GM19043 (cell line): ENCODE data around the gene PPP4R3B.

ENCODE experiments used
- ATAC-seq: cut with Tn5 transposase; IDR thresholded peaks from one replicate; pipeline ENCODE4 v1.9.1; 2021; ENCODE audit warnings: low read depth; ENCODE audit not compliant: unreplicated experiment

Gene PPP4R3B

GRCh38 chr2:55519938-55520885, 97.2 kb downstream of the PPP4R3B start:
- no peak for ATAC-seq

- ATAC-seq, result peak; percentile 4
Observed at GRCh38 chr2:55518841-55519165, 98.6 kb downstream of the PPP4R3B start.

DNA sequence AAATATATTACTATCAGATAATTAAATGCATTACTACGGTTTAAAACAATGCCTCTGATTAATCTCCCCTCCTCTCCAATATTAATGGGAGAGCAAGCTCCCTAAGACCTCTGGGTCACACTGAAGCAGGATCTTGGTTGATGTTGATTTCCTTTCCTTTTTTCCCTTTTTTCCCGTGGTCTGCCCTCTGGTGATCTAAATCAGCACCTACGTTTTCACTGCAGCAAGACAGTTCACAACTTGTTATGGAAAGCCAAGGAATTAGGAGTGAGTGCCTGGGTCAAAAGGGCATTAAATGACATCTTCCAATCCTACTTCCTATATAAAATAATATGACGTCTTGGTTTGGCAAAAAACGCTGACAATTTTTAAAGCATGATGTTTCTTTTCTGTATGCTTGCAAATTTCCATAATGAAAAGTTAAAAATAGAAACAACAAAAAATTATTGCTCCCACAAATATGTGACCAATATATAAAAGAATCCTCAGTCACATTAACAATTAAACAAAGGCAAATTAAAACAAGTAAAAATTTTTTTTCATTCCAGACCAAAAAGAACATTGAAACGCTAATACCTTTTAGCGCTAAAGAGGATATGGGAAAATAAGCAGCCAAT, 105.8 kb downstream of the PPP4R3B start:
- no peak for ATAC-seq

DNA sequence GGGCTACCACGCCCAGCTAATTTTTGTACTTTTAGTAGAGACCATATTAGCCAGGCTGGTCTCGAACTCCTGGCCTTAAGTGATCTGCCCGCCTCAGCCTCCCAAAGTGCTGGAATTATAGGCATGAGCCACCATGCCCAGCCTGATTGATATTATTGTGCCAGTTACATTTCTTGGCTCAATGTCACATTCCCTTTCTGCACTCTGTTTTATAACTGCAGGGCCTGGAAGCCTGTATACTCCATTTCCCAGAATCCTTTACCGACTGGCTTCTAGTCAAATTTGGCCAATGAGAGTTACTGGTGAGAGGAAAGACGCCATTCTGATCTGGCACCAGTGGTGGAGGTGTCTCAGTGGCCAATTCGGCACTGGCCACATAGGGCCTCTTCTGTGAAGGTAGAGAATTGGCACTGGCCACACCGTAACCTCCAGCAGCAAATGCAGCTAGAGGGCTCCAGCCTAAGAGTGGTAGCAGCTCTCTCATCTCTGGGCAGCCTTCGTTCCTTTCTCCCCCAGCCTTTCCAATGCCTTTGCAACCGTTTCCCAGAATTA, 114.8 kb downstream of the PPP4R3B start:
- ATAC-seq, result no peak

GRCh38 chr2:55500025-55500424, 117.4 kb downstream of the PPP4R3B start:
- no peak for ATAC-seq

DNA sequence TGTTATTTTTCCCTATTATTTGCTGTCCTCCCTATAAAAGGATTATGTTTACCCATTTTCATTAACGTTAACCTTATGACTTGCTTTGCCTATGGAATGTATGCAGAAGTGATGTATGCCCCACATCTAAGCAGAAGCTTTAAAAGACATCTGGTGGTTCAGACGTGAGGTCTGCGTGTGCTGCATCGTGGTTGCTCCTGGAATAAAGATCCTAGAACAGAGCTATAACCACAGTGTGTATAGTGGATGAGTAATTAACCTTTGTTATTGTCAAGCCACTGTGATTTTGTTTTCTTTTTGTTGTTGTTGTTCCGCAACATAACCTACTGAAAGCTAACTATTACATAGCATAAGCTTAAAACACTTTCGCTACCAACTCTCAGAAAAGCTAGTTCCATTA, 118.8 kb downstream of the PPP4R3B start:
- no peak for ATAC-seq
